Measurements from ENCODE around the gene FLRT3.

DNA sequence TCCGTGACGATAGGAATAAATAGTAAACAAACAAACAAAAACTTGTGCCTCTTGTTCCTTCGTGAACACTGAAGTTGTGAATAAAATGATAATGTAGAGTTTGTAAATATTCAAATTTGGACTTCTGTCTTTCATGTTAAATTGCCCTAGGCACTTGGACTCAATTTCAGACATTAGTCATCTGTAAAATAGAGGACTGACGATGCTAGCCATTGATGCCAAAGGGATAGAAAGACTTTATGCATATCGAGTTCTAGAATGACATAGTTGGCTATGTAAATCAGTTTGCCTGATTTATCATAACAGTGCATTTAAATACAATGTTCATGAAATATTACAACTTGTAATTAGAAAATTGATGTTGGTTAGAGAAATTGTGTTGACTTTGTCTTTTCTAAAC lies 45.9 kb upstream of the FLRT3 start:
- TF ChIP-seq POLR2A (IDR thresholded peaks at IDR 0.05; ENCODE audit: low read depth, low read length), result no peak
- TF ChIP-seq PAX5 (IDR thresholded peaks at IDR 0.05; ENCODE audit: insufficient read depth, low read length, severe bottlenecking), result no peak
